Fibroblast of mammary gland (primary cell): Measurements from ENCODE around the gene WRAP73.

Experiments used
- DNase-seq: peaks from one replicate; pipeline ENCODE4 v3.0.0-alpha.2; 2010; ENCODE audit warnings: low read depth
- H3K4me3 ChIP-seq: 2 replicates; pipeline ENCODE4 v1.5.1; 2011; ENCODE audit warnings: low read depth, mild to moderate bottlenecking, low read length, moderate library complexity; ENCODE audit not compliant: control insufficient read depth
- TF ChIP-seq, protein P1 (sequence below): conservative IDR thresholded peaks from 2 replicates; pipeline ENCODE4 v1.5.1; 2011; ENCODE audit warnings: low read depth, low read length, inconsistent platforms; ENCODE audit not compliant: control insufficient read depth, insufficient read depth

WRAP73 gene

DNA sequence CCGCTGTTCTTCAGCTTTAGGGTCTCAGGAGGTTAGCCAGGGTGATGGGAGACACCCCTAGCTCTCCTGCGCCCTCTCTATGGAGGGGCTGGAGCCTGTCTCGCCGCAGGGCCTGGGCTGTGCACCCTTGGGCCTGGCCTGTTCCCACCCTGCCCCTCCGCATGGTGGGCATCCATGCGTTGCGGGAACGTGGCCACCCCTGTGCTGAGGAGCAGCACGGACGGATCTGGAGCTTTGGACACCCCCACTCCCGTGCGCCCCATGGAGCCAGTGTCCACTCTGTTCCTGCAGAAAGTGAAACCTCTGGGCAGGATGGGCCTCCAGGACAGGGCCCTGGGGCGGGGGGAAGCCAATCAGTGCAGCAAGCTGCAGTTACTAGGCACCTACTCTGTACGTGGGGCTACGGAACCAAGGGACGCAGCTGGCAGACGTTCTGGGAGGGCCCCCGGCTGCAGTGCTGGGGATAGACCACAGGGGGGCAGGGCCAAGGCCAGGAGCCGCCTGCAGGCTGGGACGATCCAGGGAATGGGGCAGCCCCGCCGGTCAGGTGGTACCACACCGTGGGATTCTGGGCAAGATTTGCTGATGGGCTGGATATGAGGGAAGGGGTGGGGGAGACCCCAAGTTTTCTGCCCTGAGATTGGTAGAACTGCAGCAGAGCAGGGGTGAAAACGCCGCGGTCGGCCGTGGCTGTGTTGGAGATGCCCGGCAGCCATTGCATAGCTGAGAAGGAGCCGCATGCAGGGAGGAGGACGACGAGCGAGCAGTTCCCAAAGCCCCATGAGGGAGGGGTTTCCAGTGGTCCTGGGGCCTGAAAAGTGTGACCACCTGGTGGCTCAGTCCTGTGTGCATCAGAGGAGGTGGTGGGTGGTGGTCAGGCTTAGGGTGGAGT, 45.7 kb upstream of the WRAP73 start:
- DNase-seq, result peak; percentile 12
- no peak overlapping the region for H3K4me3 ChIP-seq
- TF ChIP-seq, protein P1, sequence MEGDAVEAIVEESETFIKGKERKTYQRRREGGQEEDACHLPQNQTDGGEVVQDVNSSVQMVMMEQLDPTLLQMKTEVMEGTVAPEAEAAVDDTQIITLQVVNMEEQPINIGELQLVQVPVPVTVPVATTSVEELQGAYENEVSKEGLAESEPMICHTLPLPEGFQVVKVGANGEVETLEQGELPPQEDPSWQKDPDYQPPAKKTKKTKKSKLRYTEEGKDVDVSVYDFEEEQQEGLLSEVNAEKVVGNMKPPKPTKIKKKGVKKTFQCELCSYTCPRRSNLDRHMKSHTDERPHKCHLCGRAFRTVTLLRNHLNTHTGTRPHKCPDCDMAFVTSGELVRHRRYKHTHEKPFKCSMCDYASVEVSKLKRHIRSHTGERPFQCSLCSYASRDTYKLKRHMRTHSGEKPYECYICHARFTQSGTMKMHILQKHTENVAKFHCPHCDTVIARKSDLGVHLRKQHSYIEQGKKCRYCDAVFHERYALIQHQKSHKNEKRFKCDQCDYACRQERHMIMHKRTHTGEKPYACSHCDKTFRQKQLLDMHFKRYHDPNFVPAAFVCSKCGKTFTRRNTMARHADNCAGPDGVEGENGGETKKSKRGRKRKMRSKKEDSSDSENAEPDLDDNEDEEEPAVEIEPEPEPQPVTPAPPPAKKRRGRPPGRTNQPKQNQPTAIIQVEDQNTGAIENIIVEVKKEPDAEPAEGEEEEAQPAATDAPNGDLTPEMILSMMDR, result peak; percentile 62

DNA sequence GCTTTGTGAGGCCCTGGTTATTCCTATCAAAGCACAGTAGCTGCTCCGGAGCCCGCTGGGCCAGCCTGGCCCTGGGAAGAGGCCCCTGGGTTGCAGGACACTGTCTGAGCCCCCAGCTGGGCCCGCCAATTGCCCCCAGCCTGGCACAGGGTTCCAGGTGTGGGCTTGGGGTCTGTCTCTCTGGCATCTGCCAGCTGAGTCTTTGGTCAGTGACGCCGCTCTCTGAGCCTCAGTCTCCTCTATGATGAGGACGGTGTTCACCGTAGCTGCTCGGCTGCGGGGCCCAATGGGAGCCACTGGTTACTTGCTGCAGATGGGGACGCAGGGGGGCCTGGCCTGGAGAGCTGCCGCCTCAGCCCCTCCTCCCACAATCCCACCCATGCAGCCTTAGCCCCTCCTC, 43.4 kb upstream of the WRAP73 start:
- TF ChIP-seq, protein P1, result no peak
- no peak for DNase-seq
- H3K4me3 ChIP-seq, result no peak overlapping the region

DNA sequence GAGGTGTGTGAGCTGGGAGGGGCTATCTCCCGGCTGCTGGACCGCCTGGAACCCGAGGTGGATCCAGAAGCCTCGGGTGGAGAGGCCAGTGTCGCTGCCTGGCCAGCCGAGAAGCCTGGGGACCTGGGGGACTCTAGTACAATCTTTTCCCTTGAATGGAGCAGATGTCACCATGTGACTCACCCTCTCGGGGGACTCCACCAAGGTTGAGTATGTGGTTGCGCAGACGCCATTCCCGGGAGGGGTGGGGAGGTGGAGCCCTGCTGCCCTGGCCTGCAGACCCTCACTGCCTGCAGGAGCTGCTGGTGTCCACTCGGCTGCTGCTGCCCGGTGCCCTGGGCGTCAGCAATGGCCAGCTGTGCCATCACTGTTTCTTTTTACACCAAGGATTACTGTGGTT, 42.7 kb upstream of the WRAP73 start:
- no peak overlapping the region for H3K4me3 ChIP-seq
- TF ChIP-seq, protein P1, result no peak
- no peak for DNase-seq

DNA sequence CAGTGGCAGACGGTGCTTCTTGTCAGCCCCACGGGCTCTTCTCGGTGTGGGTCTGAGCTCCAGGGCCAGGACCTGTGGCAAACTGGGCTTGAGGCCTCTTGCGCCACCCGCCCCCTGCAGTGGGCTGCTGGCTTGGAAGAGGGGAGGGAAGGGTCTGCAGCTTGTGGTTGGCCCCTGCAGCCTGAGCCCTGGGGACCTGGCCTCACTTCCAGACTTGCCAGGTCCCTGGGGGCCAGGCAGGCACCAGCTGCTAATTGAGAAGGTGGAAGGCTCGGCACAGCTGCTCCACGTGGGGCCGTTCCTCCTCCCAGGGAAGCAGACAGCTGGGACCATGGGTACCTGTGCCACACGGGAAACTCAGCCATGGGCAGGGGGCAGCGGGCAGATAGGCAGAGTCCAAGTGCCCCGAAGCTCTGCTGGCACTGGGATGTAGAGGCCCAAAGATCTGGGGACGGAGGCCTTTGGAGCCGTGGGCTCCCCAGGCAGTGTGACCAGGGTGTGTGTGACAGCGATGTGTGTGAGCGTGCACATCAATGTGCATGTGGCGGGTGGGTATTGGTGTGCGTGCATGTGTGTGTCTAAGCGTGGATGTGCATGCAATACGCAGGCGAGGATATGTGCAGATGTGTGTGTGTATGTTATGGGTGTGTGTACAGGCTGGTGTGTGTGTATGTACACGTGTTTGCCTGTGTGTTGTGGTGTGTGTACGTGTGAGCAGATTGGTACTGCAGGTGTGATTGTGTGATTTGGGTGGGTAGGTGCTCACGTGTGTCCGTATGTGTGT, 41.7 kb upstream of the WRAP73 start:
- H3K4me3 ChIP-seq, result no peak overlapping the region
- TF ChIP-seq, protein P1, result no peak
- DNase-seq, result no peak

DNA sequence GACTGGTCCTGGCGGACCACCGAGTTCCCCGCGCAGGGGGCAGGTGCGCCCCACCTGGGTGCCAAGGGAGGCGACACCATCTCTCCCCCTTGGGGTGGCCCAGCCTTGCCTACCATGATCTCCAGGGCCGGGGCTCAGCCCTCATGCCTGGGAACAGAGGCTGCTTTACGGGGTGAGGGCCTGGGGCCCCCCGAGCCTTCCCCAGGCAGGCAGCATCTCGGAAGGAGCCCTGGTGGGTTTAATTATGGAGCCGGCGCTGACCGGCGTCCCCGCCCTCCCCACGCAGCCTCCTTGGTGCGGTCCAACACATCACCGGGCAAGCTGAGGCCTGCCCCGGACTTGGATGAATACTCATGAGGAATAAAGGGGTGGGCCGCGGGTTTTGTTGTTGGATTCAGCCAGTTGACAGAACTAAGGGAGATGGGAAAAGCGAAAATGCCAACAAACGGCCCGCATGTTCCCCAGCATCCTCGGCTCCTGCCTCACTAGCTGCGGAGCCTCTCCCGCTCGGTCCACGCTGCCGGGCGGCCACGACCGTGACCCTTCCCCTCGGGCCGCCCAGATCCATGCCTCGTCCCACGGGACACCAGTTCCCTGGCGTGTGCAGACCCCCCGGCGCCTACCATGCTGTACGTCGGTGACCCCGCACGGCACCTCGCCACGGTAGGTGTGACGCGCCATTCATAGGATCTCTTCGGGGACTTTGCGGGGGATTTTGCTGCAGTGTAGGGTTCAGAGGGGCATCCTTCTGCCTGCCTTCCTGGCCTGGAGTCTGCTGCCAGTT, 40.6 kb upstream of the WRAP73 start:
- no peak for DNase-seq
- H3K4me3 ChIP-seq, result no peak overlapping the region
- TF ChIP-seq, protein P1, result no peak

DNA sequence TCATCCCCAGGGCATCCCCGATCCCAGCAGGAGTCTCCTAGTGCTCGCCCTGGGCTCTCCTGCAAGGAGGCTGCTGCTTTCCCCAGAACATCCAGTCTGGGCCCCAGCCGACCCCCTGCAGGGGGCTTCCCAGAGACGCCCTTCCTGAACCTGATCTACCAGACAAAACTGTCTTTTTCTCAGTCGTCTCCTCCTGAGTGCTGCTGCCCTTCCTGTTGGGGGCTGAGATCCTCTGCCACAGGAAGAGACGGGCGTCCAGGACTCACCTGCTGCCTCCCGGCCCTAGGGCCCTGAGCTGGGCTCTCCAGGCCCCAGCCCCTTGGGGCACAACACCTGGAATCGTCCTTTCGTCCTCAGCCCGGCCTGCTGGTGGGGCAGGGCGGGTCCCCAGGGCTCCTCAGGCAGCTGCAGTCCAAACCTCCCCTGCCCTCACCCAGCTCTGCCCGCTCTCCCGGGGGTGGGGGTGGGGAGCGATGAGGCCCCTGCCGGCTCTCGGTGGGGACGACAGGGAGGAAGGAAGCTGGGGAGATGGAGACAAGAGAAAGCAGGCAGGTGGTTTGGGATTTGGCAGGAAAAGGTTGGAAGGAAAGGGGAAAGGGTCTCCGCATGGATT, 39.3 kb upstream of the WRAP73 start:
- no peak overlapping the region for H3K4me3 ChIP-seq
- no peak for DNase-seq
- TF ChIP-seq, protein P1, result no peak
